MM.1S (cell line): Measurements from ENCODE around the gene NRG3.

ENCODE experiments used
- EZH2 ChIP-seq: fragments of 300-600 bp; sonication (generic); optimal IDR thresholded peaks from 2 replicates; pipeline ENCODE3; 2017; ENCODE audit warnings: low read depth, mild to moderate bottlenecking, antibody characterized with exemption, low read length, mixed read lengths
- EZH2phosphoT487 ChIP-seq: fragments of 300-600 bp; sonication (generic); IDR thresholded peaks from 2 replicates; pipeline ENCODE4 v1.6.1; 2018; ENCODE audit warnings: antibody characterized with exemption, low read length
- TF ChIP-seq, protein P1 (sequence below): fragments of 300-600 bp; sonication (generic); IDR thresholded peaks from 2 replicates; pipeline ENCODE4 v1.5.1; 2016; ENCODE audit warnings: antibody characterized with exemption, low read length, mixed read lengths

DNA sequence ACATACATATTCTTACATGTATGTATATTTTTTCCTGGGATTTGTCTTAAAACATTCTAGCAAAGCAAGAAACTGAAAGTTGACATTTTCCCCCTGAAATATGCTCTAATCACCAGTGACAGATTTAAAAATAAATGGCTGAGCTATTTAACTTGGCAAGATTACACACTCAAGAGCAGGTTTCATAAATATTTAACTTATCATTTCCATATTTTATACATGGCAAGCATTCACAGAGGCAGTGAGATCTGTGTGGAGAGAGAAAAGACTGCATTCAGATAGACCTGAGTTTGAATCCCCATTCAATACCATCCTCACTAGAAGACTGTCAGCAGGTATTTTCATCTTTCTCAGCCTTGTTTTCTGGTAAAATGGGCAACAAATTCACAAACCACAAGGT, 1043.0 kb downstream of the NRG3 start:
- TF ChIP-seq EZH2 (no peak), EZH2phosphoT487 (no peak)
- TF ChIP-seq, protein P1, sequence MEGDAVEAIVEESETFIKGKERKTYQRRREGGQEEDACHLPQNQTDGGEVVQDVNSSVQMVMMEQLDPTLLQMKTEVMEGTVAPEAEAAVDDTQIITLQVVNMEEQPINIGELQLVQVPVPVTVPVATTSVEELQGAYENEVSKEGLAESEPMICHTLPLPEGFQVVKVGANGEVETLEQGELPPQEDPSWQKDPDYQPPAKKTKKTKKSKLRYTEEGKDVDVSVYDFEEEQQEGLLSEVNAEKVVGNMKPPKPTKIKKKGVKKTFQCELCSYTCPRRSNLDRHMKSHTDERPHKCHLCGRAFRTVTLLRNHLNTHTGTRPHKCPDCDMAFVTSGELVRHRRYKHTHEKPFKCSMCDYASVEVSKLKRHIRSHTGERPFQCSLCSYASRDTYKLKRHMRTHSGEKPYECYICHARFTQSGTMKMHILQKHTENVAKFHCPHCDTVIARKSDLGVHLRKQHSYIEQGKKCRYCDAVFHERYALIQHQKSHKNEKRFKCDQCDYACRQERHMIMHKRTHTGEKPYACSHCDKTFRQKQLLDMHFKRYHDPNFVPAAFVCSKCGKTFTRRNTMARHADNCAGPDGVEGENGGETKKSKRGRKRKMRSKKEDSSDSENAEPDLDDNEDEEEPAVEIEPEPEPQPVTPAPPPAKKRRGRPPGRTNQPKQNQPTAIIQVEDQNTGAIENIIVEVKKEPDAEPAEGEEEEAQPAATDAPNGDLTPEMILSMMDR, result no peak
